ENCODE data around the gene MAS1.
"Not testable (repeated sequence)": the region's sequence is repeated elsewhere in the genome, so short reads cannot be mapped to it uniquely, and the experiment has no call there.

Gene MAS1

DNA sequence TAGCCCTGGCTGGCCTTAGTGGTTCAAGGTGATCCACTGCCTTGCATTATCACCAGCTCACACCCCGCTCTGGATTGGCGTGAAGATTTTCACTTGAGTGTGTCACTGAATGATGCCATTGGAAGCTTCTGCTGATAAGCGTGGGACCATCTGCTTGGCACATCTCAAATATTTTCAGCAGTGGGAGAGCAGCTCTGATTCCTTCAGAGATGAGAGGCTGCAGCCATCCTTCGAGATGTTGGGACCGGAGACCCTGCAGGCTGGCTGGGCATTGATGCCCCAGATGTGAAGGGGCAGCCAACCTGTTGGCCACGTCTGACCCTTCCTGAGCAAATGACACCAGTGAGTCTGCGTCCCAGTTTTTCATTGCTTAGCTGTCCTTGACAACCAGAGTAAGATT is at the start of gene MAS1:
Gene MAS1 (plus strand): TSS at position 197 of the 400 bp plus-strand sequence. CDS start 15,968 bp downstream, outside the sequence.
- no peak for DNase-seq

GRCh38 chr6:159842035-159842434 is 48.8 kb upstream of the MAS1 start:
- DNase-seq: no peak

DNA sequence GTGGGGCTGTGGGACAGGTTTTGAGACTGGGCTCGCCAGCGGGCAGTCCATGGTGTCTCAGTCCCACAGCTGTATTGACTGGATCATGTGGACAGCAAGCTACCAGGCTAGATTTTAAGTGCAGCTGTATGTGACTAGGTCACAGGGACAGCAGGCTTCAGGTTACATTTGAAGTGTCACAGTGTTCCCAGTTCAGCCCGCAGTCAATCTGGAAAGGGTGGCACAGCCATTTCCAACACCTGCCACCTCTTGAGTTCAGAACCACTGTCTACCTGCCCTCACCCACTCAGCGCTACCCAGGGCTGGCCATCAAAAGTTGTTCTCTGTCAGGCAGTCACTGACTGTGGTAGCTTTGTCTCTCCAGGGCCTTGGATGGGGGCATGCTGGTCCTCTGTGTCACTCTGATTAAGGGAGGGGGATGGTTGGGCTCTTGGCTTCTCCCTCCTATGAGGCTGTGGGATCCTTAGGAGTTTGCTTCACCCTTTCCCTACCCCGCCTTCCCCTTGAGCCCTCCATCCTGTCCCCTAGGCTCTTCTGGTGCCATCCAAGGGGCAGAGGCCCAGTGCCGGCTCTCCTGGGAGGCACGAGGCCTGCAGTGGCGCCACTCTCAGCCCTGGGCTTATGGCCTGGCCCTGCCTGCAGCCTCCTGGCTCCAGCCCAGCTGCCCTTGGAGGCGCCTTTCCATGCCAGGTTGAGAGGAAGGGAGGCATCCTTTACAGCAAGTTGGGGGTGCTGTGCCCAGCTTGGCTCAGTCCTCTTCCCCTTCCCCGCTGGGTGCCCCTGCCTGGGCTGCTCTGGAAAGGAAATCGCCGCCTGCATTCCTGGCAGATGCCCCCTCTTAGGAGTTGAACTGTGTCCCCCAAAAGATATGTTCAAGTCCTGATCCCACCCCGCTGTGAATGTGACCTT is 45.8 kb upstream of the MAS1 start:
- no peak for DNase-seq

- DNase-seq: not testable (repeated sequence)
These were observed 42.2 kb upstream of the MAS1 start for GRCh38 chr6:159848552-159848951.

GRCh38 chr6:159849851-159850250 is 40.9 kb upstream of the MAS1 start:
- not testable (repeated sequence) for DNase-seq

- DNase-seq: no peak
These were observed 37.9 kb upstream of the MAS1 start for GRCh38 chr6:159852877-159853276.

GRCh38 chr6:159853754-159854153 is 37.0 kb upstream of the MAS1 start:
- no peak for DNase-seq

DNA sequence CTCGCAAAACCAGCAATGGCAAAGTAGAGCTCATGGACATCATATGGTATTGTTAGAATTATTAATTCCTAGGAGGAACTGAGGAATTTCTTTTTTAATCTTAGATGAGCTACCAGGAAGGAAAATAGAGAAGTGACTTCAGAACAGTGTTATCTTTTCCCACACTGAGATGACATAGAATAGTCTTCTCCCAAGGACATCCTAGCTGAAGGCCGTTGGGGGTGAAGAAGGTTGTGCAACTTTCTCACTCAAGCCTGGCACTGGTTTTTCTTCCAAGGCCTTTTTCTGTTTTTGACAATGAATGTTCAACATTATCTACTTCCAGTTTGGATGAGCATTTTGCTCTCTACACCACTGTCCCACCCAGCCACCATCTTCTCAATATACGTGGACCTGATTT is 35.8 kb upstream of the MAS1 start:
- DNase-seq: no peak

DNA sequence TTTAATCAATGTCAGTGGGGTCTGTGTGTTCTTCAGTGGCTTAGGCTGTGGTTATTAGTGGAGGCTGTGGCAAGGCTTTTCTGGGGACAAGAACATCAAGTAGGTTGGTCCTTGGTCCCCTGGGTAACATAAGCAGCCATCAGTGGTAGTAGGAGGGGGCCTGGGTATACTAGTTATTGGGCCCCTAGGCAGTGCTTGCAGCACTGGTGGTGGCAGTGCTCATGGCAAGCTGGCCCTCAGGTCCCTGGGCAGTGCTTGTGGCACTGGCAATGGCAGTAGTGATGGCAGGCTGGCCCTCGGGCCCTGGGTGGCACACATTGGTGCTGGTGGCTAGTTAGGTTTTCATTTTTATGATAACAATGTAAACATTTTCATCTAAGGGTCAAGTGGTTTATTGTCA is 32.5 kb upstream of the MAS1 start:
- no peak for DNase-seq

DNA sequence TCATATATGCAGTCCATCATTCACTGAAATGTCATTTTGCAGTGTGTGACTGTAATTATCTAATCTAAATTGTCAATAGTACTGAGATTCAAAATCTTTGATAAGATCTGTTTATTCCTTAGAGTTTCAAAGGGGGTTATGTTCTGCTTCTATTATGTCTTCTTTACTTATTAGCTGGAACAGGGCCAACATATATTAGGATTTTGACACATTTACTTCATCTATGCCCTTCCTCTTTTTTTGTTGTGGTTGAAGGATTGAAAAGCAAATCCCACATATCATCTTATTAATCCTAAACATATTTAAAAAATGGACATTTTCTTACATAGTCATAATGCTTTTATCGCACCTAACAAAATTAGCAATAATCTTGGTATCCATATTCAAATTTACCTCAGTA is 30.3 kb upstream of the MAS1 start:
- DNase-seq: no peak

GRCh38 chr6:159862103-159862502 is 28.7 kb upstream of the MAS1 start:
- DNase-seq: no peak

GRCh38 chr6:159863341-159863740 is 27.4 kb upstream of the MAS1 start:
- DNase-seq: not testable (repeated sequence)

GRCh38 chr6:159865226-159865920 is 25.4 kb upstream of the MAS1 start:
- DNase-seq: no peak

DNA sequence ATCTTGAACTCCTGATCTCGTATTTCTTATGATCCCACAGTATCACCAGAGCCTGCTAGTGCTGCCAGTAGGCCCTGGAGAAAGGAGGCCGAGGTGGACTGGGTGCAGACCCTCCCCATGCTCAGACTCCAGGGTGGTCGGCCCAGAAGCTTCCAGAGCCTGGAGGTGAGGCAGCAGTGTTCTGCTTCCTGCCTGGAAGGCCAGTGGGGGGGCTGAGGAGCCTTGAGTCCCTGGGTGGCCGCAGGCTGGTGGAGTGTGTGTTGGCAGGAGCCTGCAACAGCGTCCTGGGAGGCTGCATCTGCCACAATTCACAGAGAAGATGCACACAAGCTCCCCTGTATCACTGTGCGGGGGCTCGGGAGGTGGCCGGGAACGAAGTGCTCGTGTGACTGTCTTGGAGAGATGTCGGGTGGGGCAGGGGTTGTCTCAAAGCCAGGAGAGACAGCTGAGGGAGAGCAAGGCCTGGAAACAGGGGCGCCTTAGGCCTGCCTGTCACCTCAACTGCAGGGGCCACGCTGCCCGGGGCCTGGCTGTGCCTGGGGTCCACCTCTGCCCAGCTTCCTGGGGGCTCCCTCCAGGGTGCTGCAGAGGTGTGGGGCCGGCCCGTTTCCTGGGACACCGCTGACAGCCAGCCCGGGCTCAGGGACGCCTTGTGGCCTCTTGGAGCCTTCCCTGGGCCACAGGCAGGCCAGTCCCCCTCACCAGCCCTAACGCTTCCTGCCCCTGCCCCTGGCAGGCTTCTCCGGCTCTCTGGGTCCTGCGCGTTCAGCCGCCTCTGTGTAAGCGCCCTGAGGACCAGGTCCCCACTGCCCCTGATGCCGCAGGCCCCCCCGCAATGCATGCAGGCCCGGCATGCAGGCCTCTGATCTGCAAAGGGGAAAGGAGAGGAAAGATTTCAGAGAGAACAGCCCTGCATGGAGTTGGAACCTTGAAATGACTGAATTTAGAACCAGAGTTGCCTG is 24.2 kb upstream of the MAS1 start:
- DNase-seq: no peak

DNA sequence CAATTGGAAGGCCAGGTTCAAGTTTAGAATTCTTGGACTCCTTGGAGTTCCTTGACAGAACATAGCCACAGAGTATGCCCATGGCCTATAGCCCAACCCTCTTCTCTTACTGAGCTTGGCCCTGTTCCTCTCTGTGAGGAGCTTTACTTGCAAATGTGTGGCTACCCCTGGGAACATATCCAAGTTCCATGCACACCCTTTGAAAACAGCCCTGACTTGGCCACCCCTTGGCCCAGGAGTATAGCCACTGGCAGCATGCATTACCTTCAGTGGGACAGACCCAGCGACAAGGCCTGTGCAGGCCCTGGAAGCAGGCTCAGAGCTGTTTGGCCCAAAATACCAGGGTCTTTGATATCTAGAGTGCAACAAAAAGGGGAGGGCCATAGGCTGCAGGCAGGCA is 19.5 kb upstream of the MAS1 start:
- no peak for DNase-seq

GRCh38 chr6:159871906-159872305 is 18.9 kb upstream of the MAS1 start:
- DNase-seq: no peak

DNA sequence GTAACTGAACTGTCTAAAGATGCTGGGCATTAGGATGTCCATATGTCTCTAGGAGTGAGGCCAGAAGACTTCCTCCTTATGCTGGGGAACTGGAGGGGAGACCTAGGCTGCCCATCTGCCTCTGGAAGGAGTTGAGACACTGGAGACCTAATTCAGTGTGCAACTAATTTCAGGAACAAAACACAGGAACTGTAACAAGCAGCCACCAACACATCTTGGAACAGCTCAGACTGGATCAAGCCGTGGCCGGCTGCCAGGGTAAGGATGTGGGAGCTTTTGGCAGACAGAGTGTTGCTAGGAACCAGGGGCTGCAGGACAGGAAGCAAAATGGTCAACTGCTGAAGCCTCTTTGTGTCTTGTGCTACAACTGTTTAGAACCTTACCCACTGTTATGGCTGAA is 16.4 kb upstream of the MAS1 start:
- no peak for DNase-seq

- DNase-seq: no peak
These were observed 15.6 kb upstream of the MAS1 start for GRCh38 chr6:159875194-159875593.

- DNase-seq: no peak
These were observed 14.5 kb upstream of the MAS1 start for GRCh38 chr6:159876242-159876641.

GRCh38 chr6:159877256-159877808 is 13.5 kb upstream of the MAS1 start:
- DNase-seq: no peak

- no peak for DNase-seq
These were observed 12.4 kb upstream of the MAS1 start for GRCh38 chr6:159878341-159878740.

DNA sequence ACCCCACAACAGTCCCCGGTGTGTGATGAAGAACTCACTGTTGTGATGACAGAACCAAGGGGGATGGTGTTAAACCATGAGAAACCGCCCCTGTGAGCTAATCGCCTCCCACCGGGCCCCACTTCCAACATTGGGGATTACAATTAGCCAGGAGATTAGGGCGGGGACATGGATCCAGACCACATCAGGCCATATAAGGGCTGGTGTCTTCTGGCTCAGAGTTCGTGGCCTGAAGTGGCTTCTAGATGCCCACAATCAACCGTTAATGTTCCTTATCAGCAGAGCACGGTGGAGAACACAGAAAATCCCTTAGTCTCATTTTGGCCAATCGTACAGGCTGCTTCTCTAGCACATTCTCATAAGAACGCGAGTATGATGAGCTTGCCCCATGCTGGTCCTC is 10.9 kb upstream of the MAS1 start:
- DNase-seq: no peak
